ENCODE data around the gene SLC4A8.

SLC4A8 gene

DNA sequence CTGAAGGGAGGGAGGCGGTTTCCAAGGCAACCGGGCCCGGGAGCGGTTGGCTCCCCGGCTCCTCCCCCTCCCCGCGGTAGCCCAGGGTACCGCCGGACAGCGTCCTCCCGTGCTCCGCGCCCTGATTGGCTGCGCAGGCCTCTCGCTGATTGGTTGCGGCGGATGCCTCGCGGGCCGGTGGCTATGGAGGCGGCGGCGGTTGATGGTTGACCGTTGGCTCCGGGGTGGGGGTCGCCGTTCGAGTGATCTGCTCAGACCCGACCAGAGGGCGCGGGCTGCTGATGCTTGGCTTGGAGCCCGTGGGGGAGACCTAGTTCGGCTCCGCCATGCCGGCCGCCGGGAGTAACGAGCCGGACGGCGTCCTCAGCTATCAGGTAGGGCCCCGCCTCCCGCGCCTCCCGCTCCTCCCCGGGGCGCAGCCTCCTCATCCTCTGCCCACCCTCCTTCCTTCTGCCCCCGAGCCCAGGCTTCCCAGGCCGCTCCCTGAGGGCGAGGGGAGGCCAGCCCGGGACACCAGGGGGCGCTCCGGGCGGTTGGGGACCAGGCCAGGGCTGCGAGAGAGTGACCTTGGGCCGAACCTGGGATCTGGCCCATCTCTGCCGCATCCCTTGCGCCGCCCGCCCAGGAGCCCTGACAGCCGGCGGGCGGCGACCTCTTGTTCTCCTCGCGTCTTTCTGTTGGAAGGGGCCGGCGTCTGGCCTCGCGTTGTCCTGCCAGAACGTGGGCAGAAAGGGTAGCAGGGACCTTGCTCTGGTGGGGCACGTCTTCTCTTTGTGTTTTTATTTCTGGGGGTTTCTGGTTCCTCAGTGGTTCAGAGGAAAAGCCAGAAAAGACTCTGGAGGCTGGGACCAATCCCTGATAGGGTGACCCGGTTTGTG lies at the start of gene SLC4A8:
SLC4A8 (plus strand) TSS at position 170 of the 878 bp plus-strand sequence; CDS start at position 327, 157 bp downstream.
- H3K9me3 Mint-ChIP-seq = no peaks in the 10 kb centered on the region
- H3K27ac Mint-ChIP-seq = peak within 1 kb of the TSS; percentile 23
- peak within 1 kb of the TSS; percentile 74 for H3K4me3 Mint-ChIP-seq
- peak; percentile 94 for ATAC-seq
- DNase-seq (ENCODE audit: low spot score in 2 of 2) = peak; percentile 74 to 92
- H3K36me3 Mint-ChIP-seq = no peaks in the 10 kb centered on the region
- peaks cover 11% of the 10 kb centered on the region for H3K4me1 Mint-ChIP-seq

DNA sequence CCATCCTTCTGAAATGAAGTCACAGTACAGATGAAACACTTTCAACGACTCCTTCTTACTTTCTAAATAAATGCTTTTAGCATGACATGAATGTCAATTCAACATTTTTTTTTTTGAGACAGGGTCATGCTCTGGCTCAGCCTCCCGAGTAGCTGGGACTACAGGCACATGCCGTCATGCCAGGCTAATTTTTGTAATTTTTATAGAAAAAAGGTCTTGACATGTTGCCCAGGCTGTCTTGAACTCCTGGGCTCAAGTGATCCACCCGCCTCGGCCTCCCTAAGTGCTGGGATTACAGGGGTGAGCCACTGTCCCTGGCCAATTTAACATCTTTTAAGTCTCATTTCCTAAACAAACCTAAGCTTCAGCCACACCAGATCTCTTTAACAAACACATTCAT lies 49.8 kb upstream of the SLC4A8 start:
- DNase-seq (ENCODE audit: low spot score in 2 of 2) = no peak

DNA sequence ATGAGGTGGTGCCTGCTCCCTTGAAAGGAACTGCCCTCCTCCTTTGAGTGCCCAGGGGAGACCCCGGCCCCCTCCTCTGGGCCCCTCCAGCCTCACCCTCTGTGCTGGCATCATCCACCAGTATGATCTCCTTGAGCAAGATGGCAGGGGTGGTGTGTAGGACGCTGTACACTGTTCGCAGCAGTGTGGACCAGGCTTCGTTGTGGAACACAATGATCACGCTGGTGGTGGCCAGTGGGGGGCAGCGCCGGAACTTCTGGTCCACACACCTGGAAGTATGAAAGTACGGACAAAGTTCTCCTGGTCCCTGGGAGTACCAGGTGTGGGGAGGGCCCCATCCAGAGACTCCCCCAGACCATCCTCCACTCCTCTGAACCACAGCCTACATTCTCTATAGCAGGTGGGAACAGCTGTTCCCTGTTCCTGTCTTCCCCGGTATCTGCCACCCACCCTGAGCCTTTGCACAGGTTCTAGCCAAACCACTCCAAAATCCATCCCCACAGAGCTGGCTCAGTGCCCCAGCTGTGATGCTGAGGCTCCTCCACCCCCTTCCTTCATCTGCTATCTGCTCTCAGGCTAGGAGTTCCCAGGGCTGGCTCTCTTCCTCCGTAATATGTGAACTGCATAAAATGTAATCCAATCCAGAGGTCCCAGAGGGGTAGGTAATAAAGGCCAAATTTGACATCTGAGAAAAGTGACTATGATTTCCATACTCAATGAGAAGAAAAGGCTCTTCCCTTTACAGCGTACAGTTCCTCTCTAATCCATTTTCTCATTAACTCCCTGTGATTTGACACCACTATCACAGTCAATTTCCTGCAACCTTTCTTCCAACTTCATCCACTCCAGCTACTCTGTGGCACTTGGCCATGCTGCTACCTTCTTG lies 47.3 kb upstream of the SLC4A8 start:
- Mint-ChIP-seq H3K4me1 (peaks cover 25% of the 10 kb centered on the region), H3K4me3 (no peak overlapping the region), H3K9me3 (no peaks in the 10 kb centered on the region), H3K27ac (no peak overlapping the region), H3K36me3 (peaks cover 69% of the 10 kb centered on the region)
- ATAC-seq = no peak
- no peak for DNase-seq (ENCODE audit: low spot score in 2 of 2)

More for the DNA sequence above, 49.8 kb upstream of the SLC4A8 start:
- no peak overlapping the region for H3K4me3 Mint-ChIP-seq
- no peak for ATAC-seq
- H3K9me3 Mint-ChIP-seq = no peaks in the 10 kb centered on the region
- peak overlapping the region; percentile 38 for H3K27ac Mint-ChIP-seq
- H3K36me3 Mint-ChIP-seq = peaks cover 63% of the 10 kb centered on the region
- H3K4me1 Mint-ChIP-seq = peaks cover 40% of the 10 kb centered on the region

DNA sequence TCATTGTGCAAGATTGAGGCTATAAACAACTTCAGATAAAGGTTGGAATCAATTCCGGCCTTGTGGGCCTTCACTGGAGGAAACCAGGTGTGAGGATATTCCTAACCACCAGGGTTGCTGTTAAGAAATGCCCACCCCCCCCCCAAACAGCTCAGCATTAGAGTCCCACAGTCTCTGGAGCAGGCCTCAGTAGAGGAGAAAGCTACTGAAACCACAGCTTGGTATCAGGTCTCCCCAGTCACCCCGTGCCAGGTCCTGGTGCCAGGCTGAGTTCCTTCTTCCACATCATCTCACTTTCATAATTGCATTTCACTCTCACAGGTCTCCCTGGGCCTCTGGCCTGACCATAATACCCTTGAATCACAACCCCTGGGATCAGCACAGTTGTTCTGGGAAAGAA lies 45.9 kb upstream of the SLC4A8 start:
- no peaks in the 10 kb centered on the region for H3K9me3 Mint-ChIP-seq
- no peak for ATAC-seq
- peaks cover 77% of the 10 kb centered on the region for H3K36me3 Mint-ChIP-seq
- DNase-seq (ENCODE audit: low spot score in 2 of 2) = no peak
- H3K27ac Mint-ChIP-seq = peak overlapping the region; percentile 67
- no peak overlapping the region for H3K4me3 Mint-ChIP-seq
- H3K4me1 Mint-ChIP-seq = peaks cover 25% of the 10 kb centered on the region

DNA sequence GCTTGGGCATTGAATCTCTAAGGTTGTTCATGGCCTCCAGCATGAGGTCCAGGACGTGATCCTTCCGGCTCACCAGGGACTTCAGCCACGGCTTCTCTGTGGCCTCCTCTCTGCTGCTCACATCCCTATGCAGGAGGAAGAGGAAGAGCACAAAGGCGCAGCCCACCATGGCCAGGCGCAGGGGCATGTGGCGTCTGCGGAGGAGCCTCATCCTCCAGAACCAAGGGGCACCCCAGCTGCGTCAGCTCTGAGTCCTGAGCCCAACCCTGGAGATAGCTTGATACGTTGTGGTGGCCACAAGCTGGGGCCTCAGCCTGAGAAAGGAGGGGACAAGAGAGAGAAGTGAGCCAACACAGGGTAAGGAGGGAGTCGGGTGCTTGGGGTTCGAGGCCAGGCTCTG lies 45.1 kb upstream of the SLC4A8 start:
- no peak for DNase-seq (ENCODE audit: low spot score in 2 of 2)
- Mint-ChIP-seq H3K9me3 (no peaks in the 10 kb centered on the region), H3K27ac (peak overlapping the region; percentile 67), H3K4me1 (peaks cover 30% of the 10 kb centered on the region), H3K4me3 (no peak overlapping the region), H3K36me3 (peaks cover 85% of the 10 kb centered on the region)
- ATAC-seq = no peak

DNA sequence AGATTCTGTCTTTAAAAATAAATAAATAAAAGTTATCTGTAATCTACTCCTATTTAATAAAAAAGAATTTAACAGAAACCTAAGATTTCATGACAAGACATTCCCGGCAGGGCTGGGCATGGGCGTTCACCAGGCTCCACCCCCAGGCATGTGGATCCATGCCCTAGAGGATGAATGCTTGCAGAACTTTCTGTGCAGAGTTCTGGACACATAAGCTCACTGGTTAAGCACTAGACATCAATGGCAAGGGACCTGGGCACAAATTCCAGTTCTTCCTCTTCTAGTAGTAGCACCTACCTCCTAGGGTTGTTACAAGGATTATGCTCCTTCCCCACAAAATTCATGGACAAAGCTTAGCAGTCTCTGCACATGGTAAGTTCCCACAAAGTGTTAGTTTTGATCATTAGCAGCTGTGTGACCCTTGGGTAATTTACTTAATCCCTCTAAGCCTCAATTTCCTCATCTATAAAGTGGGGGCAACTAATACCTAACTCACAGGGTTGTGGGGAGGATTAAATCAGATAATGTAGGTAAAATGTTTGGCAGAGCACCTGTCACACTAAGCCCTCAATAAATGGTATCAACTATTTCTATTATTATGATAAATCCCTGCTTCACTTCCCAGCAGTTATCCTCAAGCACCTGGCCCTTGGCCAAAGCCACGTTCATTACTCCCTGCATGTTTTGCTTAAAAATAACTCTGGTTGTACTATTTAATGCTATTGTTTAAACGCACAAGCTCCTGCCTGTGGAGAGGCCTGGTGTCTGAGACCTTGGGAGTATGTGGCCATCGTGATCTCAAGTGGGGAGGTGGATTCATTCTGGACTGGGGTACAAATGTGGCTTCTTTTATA lies 43.2 kb upstream of the SLC4A8 start:
- no peak overlapping the region for H3K4me3 Mint-ChIP-seq
- peaks cover 80% of the 10 kb centered on the region for H3K36me3 Mint-ChIP-seq
- H3K9me3 Mint-ChIP-seq = no peaks in the 10 kb centered on the region

DNA sequence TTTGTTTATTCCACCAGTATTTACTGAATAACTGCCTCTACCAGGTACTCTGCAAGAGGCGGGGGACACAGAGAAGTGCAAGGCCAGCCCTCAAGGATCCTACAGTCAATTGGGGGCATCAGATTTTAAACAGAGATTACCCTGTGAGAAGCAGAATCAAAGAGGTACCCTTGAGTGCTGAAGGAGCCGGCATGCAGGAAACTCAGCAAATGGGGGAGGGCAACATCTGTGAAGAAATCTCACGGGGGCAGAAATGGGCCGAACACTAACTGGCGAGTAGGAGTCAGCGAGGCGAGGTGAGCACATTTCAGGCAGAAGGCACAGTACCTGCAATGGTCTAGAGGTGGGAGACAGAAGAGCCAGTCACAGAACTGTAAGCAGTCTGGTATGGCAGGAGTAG lies 42.5 kb upstream of the SLC4A8 start:
- peak overlapping the region; percentile 16 for H3K27ac Mint-ChIP-seq

More for the DNA sequence above, 43.2 kb upstream of the SLC4A8 start:
- Mint-ChIP-seq H3K4me1 (peaks cover 23% of the 10 kb centered on the region), H3K27ac (peak overlapping the region; percentile 16)
- DNase-seq (ENCODE audit: low spot score in 2 of 2) (no peak), ATAC-seq (no peak)

DNA sequence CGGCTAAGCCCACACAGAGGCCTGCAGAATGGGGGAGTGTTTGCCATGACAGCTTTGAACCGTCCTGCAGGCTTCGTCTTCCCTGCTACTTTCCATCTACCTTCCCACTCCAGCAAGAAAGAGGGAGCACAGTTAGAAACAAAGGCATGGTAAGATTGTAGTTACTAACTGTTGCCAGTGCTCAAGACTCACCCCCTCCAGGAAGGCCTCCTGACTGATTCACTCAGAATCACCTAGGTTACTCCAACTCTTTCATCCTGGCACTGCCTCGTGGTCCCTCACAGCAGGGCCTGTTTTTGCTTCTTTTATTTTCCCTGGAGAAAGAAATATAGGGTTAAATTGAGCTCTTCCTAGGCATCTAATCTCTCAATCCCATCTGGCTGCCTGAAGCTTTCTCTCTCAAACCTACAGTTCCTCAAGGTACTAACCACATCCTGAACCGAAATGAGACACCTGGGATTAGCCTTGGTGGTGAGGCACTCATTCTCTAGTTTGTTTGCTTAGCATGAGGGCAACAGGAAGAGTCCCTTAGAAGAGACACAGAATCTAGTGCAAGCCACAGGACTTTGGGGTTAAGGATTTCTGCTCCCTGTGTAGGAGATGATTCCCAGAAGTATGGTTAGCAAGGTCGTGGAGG lies 41.2 kb upstream of the SLC4A8 start:
- Mint-ChIP-seq H3K9me3 (no peaks in the 10 kb centered on the region), H3K27ac (peak overlapping the region; percentile 16), H3K4me3 (no peak overlapping the region), H3K36me3 (peaks cover 63% of the 10 kb centered on the region), H3K4me1 (peaks cover 35% of the 10 kb centered on the region)
- peak; percentile 61 for ATAC-seq
- no peak for DNase-seq (ENCODE audit: low spot score in 2 of 2)

More for the DNA sequence above, 42.5 kb upstream of the SLC4A8 start:
- Mint-ChIP-seq H3K9me3 (no peaks in the 10 kb centered on the region), H3K36me3 (peaks cover 76% of the 10 kb centered on the region), H3K4me3 (no peak overlapping the region), H3K4me1 (peaks cover 23% of the 10 kb centered on the region)
- DNase-seq (ENCODE audit: low spot score in 2 of 2) = no peak
- ATAC-seq = no peak

DNA sequence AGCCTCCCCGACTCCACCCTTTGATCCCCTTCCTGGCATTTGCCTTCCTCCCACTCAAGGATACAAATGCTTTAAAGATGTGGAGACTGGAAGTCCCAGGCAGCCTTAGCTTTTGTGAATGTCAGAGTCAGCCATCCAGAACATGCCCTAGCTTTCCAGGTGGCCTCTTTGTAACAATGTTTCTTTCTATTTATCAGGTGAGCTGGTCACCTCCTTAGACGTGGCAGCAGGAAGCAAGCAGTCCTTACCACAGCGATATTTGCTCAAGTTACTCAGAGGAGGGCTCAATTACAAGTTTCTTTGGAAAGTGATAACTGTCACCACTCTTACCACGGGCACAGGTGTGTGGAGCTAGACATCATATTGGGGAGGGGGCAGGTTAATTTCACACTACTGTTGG lies 38.3 kb upstream of the SLC4A8 start:
- H3K27ac Mint-ChIP-seq = no peak overlapping the region
- H3K4me1 Mint-ChIP-seq = peaks cover 58% of the 10 kb centered on the region
- H3K36me3 Mint-ChIP-seq = peaks cover 43% of the 10 kb centered on the region
- H3K4me3 Mint-ChIP-seq = no peak overlapping the region
- no peaks in the 10 kb centered on the region for H3K9me3 Mint-ChIP-seq
- ATAC-seq (no peak), DNase-seq (ENCODE audit: low spot score in 2 of 2) (no peak)

DNA sequence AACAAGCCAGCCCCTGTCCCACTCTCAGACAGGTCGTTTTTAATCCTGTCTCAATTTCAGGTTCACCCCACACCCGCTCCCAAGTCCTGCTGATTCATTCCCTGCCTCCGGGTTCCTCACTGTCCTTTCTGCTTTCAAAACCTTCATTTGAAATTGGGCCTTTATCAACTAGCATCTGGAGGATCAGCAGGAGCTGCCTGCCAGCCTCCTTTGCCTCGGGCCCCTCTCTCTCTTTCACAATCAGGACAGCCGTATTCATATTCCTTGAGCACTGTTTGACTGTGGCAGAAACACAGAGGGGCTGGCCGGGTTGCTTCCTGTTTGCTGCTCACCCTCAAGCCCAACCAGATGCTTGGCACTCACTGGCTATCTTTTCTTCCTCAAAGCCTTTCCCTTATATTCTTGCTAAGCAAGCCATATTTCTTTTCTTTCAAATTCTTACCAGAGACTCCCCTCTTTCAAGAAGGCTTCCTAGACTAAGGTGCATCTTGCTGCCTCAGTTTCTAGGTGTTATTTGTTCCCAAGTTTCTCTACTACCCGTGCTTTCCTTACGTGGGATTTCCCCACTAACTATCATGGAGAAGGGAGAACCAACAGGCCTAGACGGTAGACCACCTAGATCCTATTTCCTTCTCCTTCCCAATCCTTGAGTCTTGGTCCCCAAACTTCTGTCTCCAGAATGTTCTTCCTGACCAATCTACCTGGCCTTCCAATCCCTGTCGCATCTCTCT lies 36.4 kb upstream of the SLC4A8 start:
- no peak for DNase-seq (ENCODE audit: low spot score in 2 of 2)
- Mint-ChIP-seq H3K36me3 (peaks cover 25% of the 10 kb centered on the region), H3K4me3 (no peak overlapping the region), H3K4me1 (peaks cover 58% of the 10 kb centered on the region), H3K27ac (peak overlapping the region; percentile 43), H3K9me3 (no peaks in the 10 kb centered on the region)
- ATAC-seq = no peak

DNA sequence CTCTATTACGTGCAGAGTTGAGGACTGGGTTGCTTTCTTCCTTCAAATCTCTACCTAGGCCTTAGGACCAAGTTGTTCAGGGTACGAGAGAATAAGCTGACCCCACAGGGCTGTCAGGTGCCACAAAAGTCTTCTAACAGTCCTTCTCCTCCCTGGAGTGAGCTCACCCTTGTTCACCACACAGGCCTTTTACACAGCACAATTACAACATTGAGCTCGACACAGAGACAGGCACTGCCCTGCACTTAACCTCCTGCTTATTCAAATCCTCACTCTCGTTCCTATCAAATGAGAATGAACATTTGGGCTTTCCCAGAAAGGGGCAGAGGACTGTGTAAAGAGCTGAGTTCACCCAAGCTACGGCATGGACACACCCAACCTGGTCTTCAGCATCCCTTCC lies 35.8 kb upstream of the SLC4A8 start:
- Mint-ChIP-seq H3K4me1 (peaks cover 58% of the 10 kb centered on the region), H3K27ac (peak overlapping the region; percentile 13), H3K9me3 (no peaks in the 10 kb centered on the region), H3K36me3 (peaks cover 20% of the 10 kb centered on the region), H3K4me3 (peak overlapping the region; percentile 98)
- DNase-seq (ENCODE audit: low spot score in 2 of 2) (no peak), ATAC-seq (no peak)

DNA sequence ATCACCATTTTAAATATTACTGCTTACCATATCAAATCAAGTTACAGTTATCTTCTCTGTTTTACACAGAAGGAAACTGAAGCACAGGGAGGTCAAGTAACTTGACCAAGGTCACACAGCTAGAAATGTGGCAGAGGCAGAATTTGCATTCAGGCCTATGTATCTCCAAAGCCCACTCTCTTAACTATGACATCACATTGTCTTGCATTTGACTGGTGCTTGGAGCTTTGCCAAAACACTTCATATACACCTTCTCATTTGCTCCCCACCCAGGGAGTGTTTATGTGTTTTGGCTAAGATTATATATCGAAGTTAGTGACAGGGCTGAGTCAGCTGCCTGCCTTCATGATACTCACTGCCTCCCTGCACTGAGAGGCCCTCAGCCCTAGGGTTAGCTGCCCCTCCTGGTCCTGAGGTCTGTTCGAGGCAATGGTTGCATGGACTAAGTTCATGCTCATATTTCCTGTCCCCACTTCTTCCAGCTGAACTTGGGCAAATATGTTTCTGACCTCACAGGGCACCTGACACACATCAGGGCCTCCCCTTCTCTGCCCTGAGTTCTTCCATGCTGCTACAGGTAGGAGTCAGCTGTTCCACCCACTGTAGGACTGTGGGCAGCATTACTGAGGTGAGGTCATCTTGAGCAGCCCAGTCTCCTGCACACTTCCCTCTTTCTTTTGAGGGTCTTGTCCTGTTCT lies 35.2 kb upstream of the SLC4A8 start:
- peak overlapping the region; percentile 98 for H3K4me3 Mint-ChIP-seq
- peak; percentile 80 for ATAC-seq
- no peaks in the 10 kb centered on the region for H3K9me3 Mint-ChIP-seq
- H3K36me3 Mint-ChIP-seq = peaks cover 14% of the 10 kb centered on the region
- H3K4me1 Mint-ChIP-seq = peaks cover 60% of the 10 kb centered on the region
- peak overlapping the region; percentile 13 for H3K27ac Mint-ChIP-seq
- DNase-seq (ENCODE audit: low spot score in 2 of 2) = peak in 1 of 2 donors; percentile 17

DNA sequence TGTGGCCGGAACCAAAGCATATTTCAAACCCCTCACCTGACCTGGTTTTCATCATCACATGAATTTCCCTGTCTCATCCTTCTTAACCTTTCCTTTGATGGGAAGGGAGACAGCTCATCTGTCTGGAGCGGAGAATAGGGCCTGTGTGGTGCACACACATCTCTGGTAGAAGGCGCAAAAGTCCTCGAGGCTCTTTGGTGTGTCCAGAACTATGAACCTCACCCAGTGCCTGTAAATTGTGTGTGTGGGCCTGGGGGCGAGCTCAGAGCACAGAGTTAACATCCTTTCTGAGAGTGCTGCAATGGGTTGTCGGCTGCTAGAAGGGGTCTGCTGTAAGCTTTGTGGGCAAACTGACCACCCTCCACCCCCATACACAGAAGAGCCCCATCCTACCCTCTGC lies 34.2 kb upstream of the SLC4A8 start:
- Mint-ChIP-seq H3K36me3 (peaks cover 5% of the 10 kb centered on the region), H3K4me1 (peaks cover 70% of the 10 kb centered on the region), H3K4me3 (peak overlapping the region; percentile 98), H3K27ac (peak overlapping the region; percentile 97), H3K9me3 (no peaks in the 10 kb centered on the region)
- ATAC-seq = no peak
- no peak for DNase-seq (ENCODE audit: low spot score in 2 of 2)
